AML-193 (cell line): ENCODE results near the gene SERPINA4.

Experiments
- DNase-seq, 2 experiments: peaks; one replicate each; lab custom pipeline; 2025; lab: John Stamatoyannopoulos, UW

The SERPINA4 gene

GRCh38 chr14:94615823-94616570 is 54.8 kb downstream of the SERPINA4 start:
- DNase-seq = no peak

- DNase-seq = no peak
Measured at GRCh38 chr14:94617366-94617941, 56.2 kb downstream of the SERPINA4 start.

DNA sequence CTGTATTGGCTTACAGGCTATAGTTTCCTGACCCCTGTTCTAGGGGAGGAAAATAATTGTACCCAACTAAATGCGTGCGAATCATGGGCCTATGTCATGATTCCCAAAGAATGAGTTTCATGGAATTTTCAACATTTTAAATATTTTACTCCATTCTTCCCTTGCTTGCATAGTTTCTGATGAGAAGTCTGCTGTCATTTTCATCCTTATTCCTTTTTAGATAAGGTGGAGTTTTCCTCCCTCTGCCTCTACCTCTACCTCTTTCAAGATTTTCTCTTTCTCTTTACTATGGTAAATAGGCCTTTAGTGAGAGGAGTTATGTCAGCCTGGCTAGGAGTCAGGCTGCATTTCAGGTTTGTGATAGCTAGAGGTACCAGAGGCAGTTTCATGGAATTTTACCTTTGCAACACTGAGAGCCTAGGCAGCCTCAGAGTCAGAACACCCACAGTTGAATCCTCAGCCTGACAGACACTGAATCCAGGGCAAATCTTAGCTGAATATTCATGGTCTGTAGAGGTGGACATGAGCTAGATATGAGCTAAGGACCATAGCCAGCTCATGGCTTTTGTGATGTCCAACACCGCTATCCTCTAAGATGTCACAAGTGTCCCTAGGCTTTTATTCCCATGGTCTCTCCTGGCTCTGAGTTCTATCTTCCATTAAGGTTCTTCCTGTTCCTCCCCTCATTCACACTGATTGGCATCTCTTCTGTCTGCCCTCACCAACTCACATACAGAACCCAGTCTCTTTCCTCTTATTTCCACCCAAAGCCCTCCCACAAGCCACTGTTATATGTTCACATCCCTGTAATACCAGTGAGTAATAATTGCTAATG is 57.0 kb downstream of the SERPINA4 start:
- DNase-seq = no peak

GRCh38 chr14:94619297-94619696 is 58.1 kb downstream of the SERPINA4 start:
- no peak for DNase-seq
